GM12874 (cell line): ENCODE data around the gene NOXO1.

Source experiments
- TF ChIP-seq, protein P1 (sequence below): IDR thresholded peaks from 2 replicates; pipeline ENCODE4 v1.5.1; 2011; ENCODE audit warnings: low read depth, mild to moderate bottlenecking, control low read depth, low read length, moderate library complexity; ENCODE audit not compliant: insufficient read depth

The NOXO1 gene

DNA sequence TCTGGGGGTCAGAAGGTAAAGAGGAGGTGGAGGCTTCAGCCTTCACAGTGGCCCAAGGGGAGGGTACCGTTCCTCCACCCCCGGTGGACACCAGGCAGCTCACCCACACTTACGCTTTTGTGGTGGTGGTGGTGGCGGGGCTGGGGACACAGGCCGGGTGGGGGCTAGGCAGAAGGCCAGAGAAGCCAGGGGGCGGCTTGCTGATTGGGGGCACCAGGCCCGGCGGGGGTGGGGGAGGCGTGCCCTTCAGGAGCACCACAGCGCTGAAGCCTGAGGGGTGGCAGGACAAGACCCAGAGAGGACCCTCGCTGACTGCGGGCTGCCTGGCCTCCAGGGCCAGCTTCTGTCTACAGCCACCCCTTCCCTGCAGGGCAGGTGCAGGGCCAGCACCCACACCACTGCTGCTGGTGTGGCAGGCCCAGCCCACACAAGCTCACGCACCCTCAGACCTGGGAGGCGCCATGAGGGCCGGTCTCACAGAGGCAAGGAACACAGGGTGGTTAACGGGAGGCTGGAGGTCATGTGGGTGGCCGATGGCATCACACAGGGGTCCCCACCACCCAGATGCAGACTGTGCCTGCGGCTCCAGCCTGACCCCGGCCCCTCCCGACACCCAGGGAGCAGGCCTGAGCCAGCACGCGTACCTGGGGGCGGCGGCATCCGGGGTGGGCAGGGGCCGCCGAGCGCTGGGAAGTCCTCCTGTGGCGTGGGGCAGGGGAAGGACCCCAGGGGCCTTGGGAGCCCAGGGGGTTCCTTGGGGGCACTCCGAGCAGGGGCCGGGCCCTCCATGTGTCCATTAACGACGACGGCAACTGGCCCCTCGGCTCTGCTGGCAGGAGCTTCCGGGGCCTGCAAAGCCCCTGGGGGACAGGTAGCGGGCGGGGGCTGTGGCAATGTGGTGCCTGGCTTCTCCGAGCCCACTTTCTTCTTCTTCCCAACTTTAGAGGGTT lies 17.9 kb upstream of the NOXO1 start:
- TF ChIP-seq, protein P1, sequence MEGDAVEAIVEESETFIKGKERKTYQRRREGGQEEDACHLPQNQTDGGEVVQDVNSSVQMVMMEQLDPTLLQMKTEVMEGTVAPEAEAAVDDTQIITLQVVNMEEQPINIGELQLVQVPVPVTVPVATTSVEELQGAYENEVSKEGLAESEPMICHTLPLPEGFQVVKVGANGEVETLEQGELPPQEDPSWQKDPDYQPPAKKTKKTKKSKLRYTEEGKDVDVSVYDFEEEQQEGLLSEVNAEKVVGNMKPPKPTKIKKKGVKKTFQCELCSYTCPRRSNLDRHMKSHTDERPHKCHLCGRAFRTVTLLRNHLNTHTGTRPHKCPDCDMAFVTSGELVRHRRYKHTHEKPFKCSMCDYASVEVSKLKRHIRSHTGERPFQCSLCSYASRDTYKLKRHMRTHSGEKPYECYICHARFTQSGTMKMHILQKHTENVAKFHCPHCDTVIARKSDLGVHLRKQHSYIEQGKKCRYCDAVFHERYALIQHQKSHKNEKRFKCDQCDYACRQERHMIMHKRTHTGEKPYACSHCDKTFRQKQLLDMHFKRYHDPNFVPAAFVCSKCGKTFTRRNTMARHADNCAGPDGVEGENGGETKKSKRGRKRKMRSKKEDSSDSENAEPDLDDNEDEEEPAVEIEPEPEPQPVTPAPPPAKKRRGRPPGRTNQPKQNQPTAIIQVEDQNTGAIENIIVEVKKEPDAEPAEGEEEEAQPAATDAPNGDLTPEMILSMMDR, result no peak

DNA sequence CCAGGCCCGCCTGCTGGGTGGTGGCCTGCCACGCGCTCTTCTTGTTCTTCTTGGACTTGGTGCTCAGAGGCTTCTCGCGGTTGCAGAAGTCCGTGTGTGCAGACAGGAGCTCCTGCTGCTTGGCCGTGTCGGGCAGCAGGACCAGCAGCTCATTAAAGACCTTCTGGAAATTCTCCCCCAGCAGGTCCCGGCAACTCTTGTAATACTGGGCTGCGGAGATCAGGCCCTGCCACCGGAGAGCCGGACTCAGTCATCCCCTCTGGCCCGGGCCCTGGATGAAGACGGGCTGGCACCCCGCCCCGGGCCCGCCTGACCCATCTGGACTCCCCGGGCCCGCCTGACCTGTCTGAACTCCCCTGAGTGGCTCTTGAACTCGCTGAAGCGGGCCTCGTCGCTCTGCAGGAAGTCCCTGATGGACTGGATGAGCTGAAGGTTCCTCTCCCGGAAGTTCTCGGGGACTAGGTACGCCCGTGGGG lies 17.1 kb upstream of the NOXO1 start:
- TF ChIP-seq, protein P1, result no peak

DNA sequence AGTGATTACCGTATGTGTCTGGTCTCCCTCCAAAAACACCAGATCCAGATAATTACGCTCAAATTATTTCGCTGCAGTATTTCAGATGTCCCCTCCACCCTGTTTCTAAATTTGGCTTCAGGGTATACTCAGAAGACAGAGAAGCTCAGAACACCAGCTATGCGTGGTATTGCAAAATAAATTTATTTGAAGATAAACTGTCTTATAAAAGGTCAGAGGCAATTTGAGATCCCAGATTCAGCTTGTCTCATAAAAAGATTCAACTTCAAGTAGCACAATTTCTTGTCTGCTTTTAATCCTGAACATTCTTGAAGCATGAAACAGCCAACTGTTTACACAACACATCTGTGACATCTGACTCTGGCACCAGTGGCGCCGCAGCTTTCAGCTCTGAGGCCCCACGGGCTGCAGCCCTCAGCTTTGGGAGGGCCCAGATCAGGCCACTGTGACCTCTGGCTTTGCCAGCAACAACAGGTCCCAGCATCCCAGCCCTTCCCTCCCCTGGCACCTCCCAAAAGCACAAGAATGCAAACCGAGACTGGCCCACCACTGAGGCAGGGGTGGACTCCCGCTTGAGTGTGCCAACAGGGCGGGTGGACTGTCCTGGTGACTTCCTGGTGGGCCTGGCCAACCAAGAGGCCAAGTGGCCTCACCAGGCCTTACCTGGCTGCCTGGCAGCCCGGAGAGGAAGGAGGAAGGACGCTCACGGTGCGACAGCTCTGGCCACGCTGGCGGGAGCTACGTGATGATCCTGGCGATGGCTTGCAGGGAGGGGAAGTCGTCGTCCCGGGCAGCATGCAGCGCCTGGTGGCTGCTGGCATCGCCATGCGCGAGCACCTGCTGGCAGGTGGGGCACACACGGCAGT lies 16.5 kb upstream of the NOXO1 start:
- TF ChIP-seq, protein P1, result no peak

DNA sequence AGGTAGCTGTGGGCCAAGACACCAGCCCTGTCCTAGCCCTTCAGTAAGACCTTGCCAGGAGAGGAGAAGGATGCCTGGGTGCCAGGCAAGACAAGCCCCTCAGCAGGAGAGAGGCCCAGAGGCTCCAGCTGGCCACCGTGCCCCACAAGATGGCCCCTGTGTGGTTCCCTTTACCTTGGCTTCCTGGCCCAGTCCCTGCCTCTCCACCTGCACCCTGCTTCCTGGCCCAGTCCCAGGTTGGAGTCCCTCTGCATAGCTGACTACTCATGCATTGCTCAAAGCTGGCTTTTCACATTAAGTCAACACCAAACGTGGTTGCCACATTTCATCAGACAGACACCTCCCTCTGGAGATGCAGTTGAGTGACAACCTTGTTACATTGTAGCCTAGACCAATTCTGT lies 12.5 kb upstream of the NOXO1 start:
- TF ChIP-seq, protein P1, result no peak

DNA sequence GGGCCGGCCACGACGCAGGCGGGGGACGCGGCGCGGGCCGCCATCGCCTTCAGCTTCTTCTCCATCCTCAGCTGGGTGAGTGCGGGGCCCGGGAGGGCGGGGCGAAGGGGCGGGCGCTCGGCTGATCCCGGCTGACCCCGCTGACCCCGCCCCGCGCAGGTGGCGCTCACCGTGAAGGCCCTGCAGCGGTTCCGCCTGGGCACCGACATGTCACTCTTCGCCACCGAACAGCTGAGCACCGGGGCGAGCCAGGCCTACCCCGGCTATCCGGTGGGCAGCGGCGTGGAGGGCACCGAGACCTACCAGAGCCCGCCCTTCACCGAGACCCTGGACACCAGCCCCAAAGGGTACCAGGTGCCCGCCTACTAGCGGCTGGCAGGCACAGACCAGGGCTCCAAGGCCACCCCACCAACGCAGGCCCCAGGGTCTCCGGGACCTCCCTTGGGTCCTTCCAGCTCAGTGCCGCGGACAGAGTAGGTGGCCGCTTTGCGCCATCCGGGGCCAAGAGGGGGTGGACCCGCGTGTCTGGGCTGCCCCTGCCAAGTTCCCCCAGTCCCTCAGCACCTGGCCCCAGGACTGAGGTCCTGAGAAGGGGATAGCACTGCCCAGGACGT lies 11.5 kb upstream of the NOXO1 start:
- TF ChIP-seq, protein P1, result no peak

DNA sequence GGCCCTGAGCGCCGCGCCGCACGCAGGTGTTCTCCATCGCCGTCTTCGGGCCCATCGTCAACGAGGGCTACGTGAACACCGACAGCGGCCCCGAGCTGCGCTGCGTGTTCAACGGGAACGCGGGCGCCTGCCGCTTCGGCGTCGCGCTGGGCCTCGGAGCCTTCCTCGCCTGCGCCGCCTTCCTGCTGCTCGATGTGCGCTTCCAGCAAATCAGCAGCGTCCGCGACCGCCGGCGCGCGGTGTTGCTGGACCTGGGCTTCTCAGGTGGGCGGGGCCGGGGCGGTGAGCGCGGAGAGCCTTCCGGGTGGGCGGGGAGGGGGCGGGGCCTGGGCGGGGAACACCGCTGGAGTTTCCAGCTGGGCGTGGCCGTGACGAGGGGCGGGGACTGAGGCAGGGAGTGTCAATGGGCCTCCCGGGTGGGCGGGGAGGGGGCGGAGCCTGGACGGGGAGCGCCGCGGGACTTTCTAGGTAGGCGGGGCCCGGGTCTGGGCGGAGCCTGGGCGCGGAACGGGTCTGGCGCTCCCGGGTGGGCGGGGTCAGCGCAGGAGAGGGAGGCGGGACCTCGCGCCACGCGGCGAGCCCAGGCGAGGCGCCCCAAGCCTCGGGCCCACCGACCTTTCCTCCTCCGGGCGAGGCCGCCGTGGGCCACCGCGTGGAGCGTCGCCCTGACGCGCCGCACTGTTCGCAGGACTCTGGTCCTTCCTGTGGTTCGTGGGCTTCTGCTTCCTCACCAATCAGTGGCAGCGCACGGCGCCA lies 10.9 kb upstream of the NOXO1 start:
- TF ChIP-seq, protein P1, result no peak
